Measurements from ENCODE around the gene ABO. TPM values are rescaled to one million over a fixed set of nuclear protein-coding genes. Genes with fewer than 3 reads are reported as not detected.

The ABO gene
- total RNA-seq, 1 experiment from 2014 or later = 0.96 TPM

- intact Hi-C loops (cut with micrococcal nuclease; ENCODE audit: unreplicated experiment) = no loop called here
Measured at GRCh38 chr9:133258061-133259015, 16.7 kb downstream of the ABO start.

GRCh38 chr9:133257465-133257956, 17.5 kb downstream of the ABO start:
- H3K79me2 ChIP-seq (ENCODE audit: low read depth) = no peaks in the 10 kb centered on the region
- no peak overlapping the region for H2AFZ ChIP-seq
- H3K36me3 ChIP-seq (ENCODE audit: low read depth) = no peaks in the 10 kb centered on the region
- peaks cover 13% of the 10 kb centered on the region for H3K4me1 ChIP-seq (replicated peaks; ENCODE audit: insufficient read depth)
- H3K27ac ChIP-seq = no peak overlapping the region
- no peaks in the 10 kb centered on the region for H3K9me2 ChIP-seq (ENCODE audit: insufficient read depth)
- no peaks in the 10 kb centered on the region for H4K20me1 ChIP-seq (ENCODE audit: insufficient read depth)
- CTCF ChIA-PET = no interaction called here
- DNase-seq = no peak
- H3F3A ChIP-seq (ENCODE audit: insufficient read depth, low read depth) = peaks cover 11% of the 10 kb centered on the region
- TF ChIP-seq EZH2 (IDR thresholded peaks at IDR 0.05; ENCODE audit: low read depth) (no peak), CTCF (conservative IDR thresholded peaks at IDR 0.05) (no peak)
- no TSS peak for BruUV-seq (replicated peaks)
- H3K9me3 ChIP-seq (ENCODE audit: insufficient read depth, low read depth) = no peaks in the 10 kb centered on the region
- no peak overlapping the region for H3K4me3 ChIP-seq
- intact Hi-C loops (cut with micrococcal nuclease; ENCODE audit: unreplicated experiment) = no loop called here
- H3K4me2 ChIP-seq = no peak overlapping the region
- peaks cover under 1% of the 10 kb centered on the region; the same call in 1 of the 2 replicates for H3K27me3 ChIP-seq (ENCODE audit: insufficient read depth, low read depth)
- POLR2A ChIA-PET (ENCODE audit: unreplicated experiment) = no interaction called here

More at GRCh38 chr9:133258061-133259015, 16.7 kb downstream of the ABO start:
- Histone ChIP-seq H3K9me3 (ENCODE audit: insufficient read depth, low read depth) (no peaks in the 10 kb centered on the region), H3F3A (ENCODE audit: insufficient read depth, low read depth) (peaks cover 3% of the 10 kb centered on the region; the same call in 1 of the 2 replicates), H3K9me2 (ENCODE audit: insufficient read depth) (no peaks in the 10 kb centered on the region), H3K79me2 (ENCODE audit: low read depth) (no peaks in the 10 kb centered on the region), H3K27me3 (ENCODE audit: insufficient read depth, low read depth) (peaks cover 7% of the 10 kb centered on the region; the same call in 1 of the 2 replicates), H3K4me3 (no peak overlapping the region), H3K36me3 (ENCODE audit: low read depth) (no peaks in the 10 kb centered on the region), H3K4me2 (no peak overlapping the region), H3K4me1 (replicated peaks; ENCODE audit: insufficient read depth) (peaks cover 4% of the 10 kb centered on the region), H2AFZ (no peak overlapping the region), H3K27ac (no peak overlapping the region), H4K20me1 (ENCODE audit: insufficient read depth) (no peaks in the 10 kb centered on the region)
- TF ChIP-seq EZH2 (IDR thresholded peaks at IDR 0.05; ENCODE audit: low read depth) = no peak
- no peak for TF ChIP-seq CTCF (conservative IDR thresholded peaks at IDR 0.05)
- DNase-seq = no peak
- ChIA-PET CTCF (no interaction called here), POLR2A (ENCODE audit: unreplicated experiment) (no interaction called here)
- no TSS peak for BruUV-seq (replicated peaks)

- no peak overlapping the region for H3K4me2 ChIP-seq
- no peaks in the 10 kb centered on the region for H4K20me1 ChIP-seq (ENCODE audit: insufficient read depth)
- DNase-seq = no peak
- peaks cover 21% of the 10 kb centered on the region for H3K4me1 ChIP-seq (replicated peaks; ENCODE audit: insufficient read depth)
- H3K27me3 ChIP-seq (ENCODE audit: insufficient read depth, low read depth) = no peaks in the 10 kb centered on the region
- ChIA-PET POLR2A (ENCODE audit: unreplicated experiment) (interaction anchor here (0.5 to 0.6 kb wide), 2 partner anchors 9 to 19 kb away, joined by 3 to 9 read pairs; no protein-coding TSS in a partner anchor), CTCF (no interaction called here)
- TF ChIP-seq EZH2 (IDR thresholded peaks at IDR 0.05; ENCODE audit: low read depth) (no peak), CTCF (conservative IDR thresholded peaks at IDR 0.05) (no peak)
- no peaks in the 10 kb centered on the region for H3K9me2 ChIP-seq (ENCODE audit: insufficient read depth)
- H3K4me3 ChIP-seq = no peak overlapping the region
- H2AFZ ChIP-seq = no peak overlapping the region
- no TSS peak for BruUV-seq (replicated peaks)
- no peaks in the 10 kb centered on the region for H3K9me3 ChIP-seq (ENCODE audit: insufficient read depth, low read depth)
- no peaks in the 10 kb centered on the region for H3K36me3 ChIP-seq (ENCODE audit: low read depth)
- no peak overlapping the region for H3K27ac ChIP-seq
- H3F3A ChIP-seq (ENCODE audit: insufficient read depth, low read depth) = peaks cover 19% of the 10 kb centered on the region
- intact Hi-C loops (cut with micrococcal nuclease; ENCODE audit: unreplicated experiment) = no loop called here
- no peaks in the 10 kb centered on the region for H3K79me2 ChIP-seq (ENCODE audit: low read depth)
Measured at GRCh38 chr9:133256686-133257091, 18.3 kb downstream of the ABO start.
